Lower leg skin (tissue), 3 donors: ENCODE results near the gene AKR1E2.
"Not testable (repeated sequence)": the region's sequence is repeated elsewhere in the genome, so short reads cannot be mapped to it uniquely, and the experiment has no call there.

ENCODE experiments used
- CTCF ChIP-seq, 3 donors: fragments of 450-650 bp; IDR thresholded peaks; one replicate each; pipeline ENCODE4 v1.5.1; 2016; ENCODE audit warnings: antibody characterized with exemption in 3 of 3, mild to moderate bottlenecking in 3 of 3, moderate library complexity in 2 of 3
- POLR2A ChIP-seq, 2 donors: fragments of 450-650 bp; IDR thresholded peaks; one replicate each; pipeline ENCODE4 v1.6.1; 2016 to 2017; ENCODE audit warnings: antibody characterized with exemption in 2 of 2, mild to moderate bottlenecking in 1 of 2, moderate library complexity in 1 of 2

- TF ChIP-seq CTCF, POLR2A (IDR thresholded peaks at IDR 0.05): not testable (repeated sequence)
Measured at GRCh38 chr10:4815646-4816180, 10.3 kb upstream of the AKR1E2 start.
